PC-9 (cell line): ENCODE data around the gene TPI1. TPM values are rescaled to one million over a fixed set of nuclear protein-coding genes. Genes with fewer than 3 reads are reported as not detected.

Experiments
- BruUV-seq: library from RNA; stranded (reverse); fragments of 400-500 nt; replicated peaks from 2 replicates; lab custom pipeline; 2021; lab: Mats Ljungman, UMichigan
- CTCF ChIA-PET: fragments of 300-600 bp; sonication (Branson Sonifier 250); formaldehyde crosslinking; loops from one replicate; lab custom pipeline; 2022; ENCODE audit warnings: antibody characterized with exemption; lab: Charles Lee
- POLR2A ChIA-PET: fragments of 300-600 bp; sonication (Branson Sonifier 250); formaldehyde crosslinking; loops from one replicate; lab custom pipeline; 2022; ENCODE audit warnings: antibody characterized with exemption; ENCODE audit not compliant: unreplicated experiment; lab: Charles Lee
- DNase-seq, 2 experiments: peaks; one replicate each; pipeline versions ENCODE4 v3.0.0 to v3.0.0-alpha.2; 2015 to 2022; ENCODE audit warnings: mixed read lengths in 1 of 2
- H2AFZ ChIP-seq: fragments of 200-600 bp; sonication (generic); 2 replicates; pipeline ENCODE4 v1.8.1; 2017; ENCODE audit warnings: antibody characterized with exemption
- H3F3A ChIP-seq: fragments of 200-600 bp; sonication (generic); 2 replicates; pipeline ENCODE4 v1.8.1; 2017; ENCODE audit warnings: antibody characterized with exemption, mild to moderate bottlenecking, low read depth; ENCODE audit not compliant: insufficient read depth
- H3K27ac ChIP-seq: fragments of 200-600 bp; sonication (generic); 2 replicates; pipeline ENCODE4 v1.6.1; 2016; ENCODE audit warnings: mixed run types
- H3K27me3 ChIP-seq: fragments of 200-600 bp; sonication (generic); 2 replicates; pipeline ENCODE4 v1.6.1; 2016; ENCODE audit warnings: low read depth, mixed run types; ENCODE audit not compliant: insufficient read depth
- H3K36me3 ChIP-seq: fragments of 200-600 bp; sonication (generic); 2 replicates; pipeline ENCODE4 v1.6.1; 2016; ENCODE audit warnings: low read depth, mixed run types
- H3K4me1 ChIP-seq: fragments of 200-600 bp; sonication (generic); replicated peaks from 2 replicates; pipeline ENCODE4 v1.6.1; 2016; ENCODE audit warnings: mixed run types; ENCODE audit not compliant: insufficient read depth
- H3K4me2 ChIP-seq: fragments of 200-600 bp; sonication (generic); 2 replicates; pipeline ENCODE4 v1.6.1; 2017; ENCODE audit warnings: mixed run types
- H3K4me3 ChIP-seq: fragments of 200-600 bp; sonication (generic); 2 replicates; pipeline ENCODE4 v1.6.1; 2016; ENCODE audit warnings: mixed run types
- H3K79me2 ChIP-seq: fragments of 200-600 bp; sonication (generic); 2 replicates; pipeline ENCODE4 v1.6.1; 2017; ENCODE audit warnings: low read depth, mixed run types
- H3K9me2 ChIP-seq: fragments of 200-600 bp; sonication (generic); 2 replicates; pipeline ENCODE4 v1.8.1; 2017; ENCODE audit warnings: mild to moderate bottlenecking; ENCODE audit not compliant: insufficient read depth
- H3K9me3 ChIP-seq: fragments of 200-600 bp; sonication (generic); 2 replicates; pipeline ENCODE4 v1.8.1; 2016; ENCODE audit warnings: low read depth; ENCODE audit not compliant: insufficient read depth
- H4K20me1 ChIP-seq: fragments of 200-600 bp; sonication (generic); 2 replicates; pipeline ENCODE4 v1.8.1; 2017; ENCODE audit not compliant: insufficient read depth
- CTCF ChIP-seq: fragments of 200-600 bp; sonication (generic); conservative IDR thresholded peaks from 2 replicates; pipeline ENCODE4 v1.6.1; 2017; ENCODE audit warnings: mixed run types, antibody characterized with exemption, mild to moderate bottlenecking, moderate library complexity
- EZH2 ChIP-seq: fragments of 200-600 bp; sonication (generic); IDR thresholded peaks from 2 replicates; pipeline ENCODE4 v1.8.0; 2017; ENCODE audit warnings: antibody characterized with exemption, low read depth
- intact Hi-C: fragments of 100-400 bp; cut with micrococcal nuclease; formaldehyde crosslinking; loops from one replicate; pipeline ENCODE4 v1.10.0; 2022; ENCODE audit not compliant: unreplicated experiment
- total RNA-seq: library from RNA; stranded (reverse); gene quantifications from 2 replicates; pipeline ENCODE4 v1.2.3, GENCODE V29; 2021

TPI1 gene
- total RNA-seq, 1 experiment from 2014 or later: 1,199 TPM

- ChIA-PET CTCF (no interaction called here), POLR2A (no interaction called here)
- Histone ChIP-seq H3K9me3 (no peaks in the 10 kb centered on the region), H3K79me2 (no peaks in the 10 kb centered on the region), H4K20me1 (no peaks in the 10 kb centered on the region), H3K27me3 (peaks cover 67% of the 10 kb centered on the region), H3K27ac (no peak overlapping the region), H3K36me3 (no peaks in the 10 kb centered on the region), H3F3A (no peaks in the 10 kb centered on the region), H3K4me1 (no peaks in the 10 kb centered on the region; the same call in 1 of the 2 replicates), H3K9me2 (no peaks in the 10 kb centered on the region), H2AFZ (no peak overlapping the region), H3K4me3 (no peak overlapping the region), H3K4me2 (no peak overlapping the region)
- no peak for DNase-seq
- no TSS peak for BruUV-seq
- no peak for TF ChIP-seq EZH2
- no peak for TF ChIP-seq CTCF
- intact Hi-C loops: no loop called here
Measured at GRCh38 chr12:6818645-6819044, 48.7 kb upstream of the TPI1 start.

- no peak overlapping the region for H3K27ac ChIP-seq
- H3K4me3 ChIP-seq: no peak overlapping the region
- no peaks in the 10 kb centered on the region for H3K9me2 ChIP-seq
- no peak overlapping the region for H2AFZ ChIP-seq
- intact Hi-C loops: no loop called here
- CTCF ChIA-PET: no interaction called here
- POLR2A ChIA-PET: interaction anchor here (0.6 kb wide), 1 partner anchor 130 kb away, joined by 5 read pairs; the partner anchor contains the start of gene ZNF384
- no peak for DNase-seq
- no peaks in the 10 kb centered on the region; the same call in 1 of the 2 replicates for H3K4me1 ChIP-seq
- no peaks in the 10 kb centered on the region for H3K9me3 ChIP-seq
- BruUV-seq: no TSS peak
- H4K20me1 ChIP-seq: no peaks in the 10 kb centered on the region
- no peaks in the 10 kb centered on the region for H3F3A ChIP-seq
- no peaks in the 10 kb centered on the region for H3K79me2 ChIP-seq
- peaks cover 68% of the 10 kb centered on the region for H3K27me3 ChIP-seq
- no peak overlapping the region for H3K4me2 ChIP-seq
- TF ChIP-seq CTCF (no peak), EZH2 (no peak)
- no peaks in the 10 kb centered on the region for H3K36me3 ChIP-seq
Measured at GRCh38 chr12:6819106-6820030, 48.0 kb upstream of the TPI1 start.

GRCh38 chr12:6820166-6820565 is 47.2 kb upstream of the TPI1 start:
- Histone ChIP-seq H3K4me1 (no peaks in the 10 kb centered on the region; the same call in 1 of the 2 replicates), H3K79me2 (no peaks in the 10 kb centered on the region), H4K20me1 (no peaks in the 10 kb centered on the region), H3K36me3 (no peaks in the 10 kb centered on the region), H3K4me2 (no peak overlapping the region), H3K4me3 (no peak overlapping the region), H3F3A (no peaks in the 10 kb centered on the region; the same call in 1 of the 2 replicates), H3K9me3 (no peaks in the 10 kb centered on the region), H3K9me2 (no peaks in the 10 kb centered on the region), H3K27ac (no peak overlapping the region), H2AFZ (no peak overlapping the region), H3K27me3 (peaks cover 68% of the 10 kb centered on the region)
- BruUV-seq: no TSS peak
- ChIA-PET CTCF (no interaction called here), POLR2A (interaction anchor here (0.6 kb wide), 1 partner anchor 131 kb away, joined by 5 read pairs; the partner anchor contains the start of gene ZNF384)
- DNase-seq: no peak
- intact Hi-C loops: no loop called here
- no peak for TF ChIP-seq CTCF
- TF ChIP-seq EZH2: no peak
